ENCODE measurements around the gene LY6G6F. TPM values are rescaled to one million over a fixed set of nuclear protein-coding genes. Genes with fewer than 3 reads are reported as not detected.

Gene LY6G6F
- total RNA-seq, 1 donor from 2014 or later: not detected

- peaks cover 14% of the 10 kb centered on the region for H3K36me3 Mint-ChIP-seq (ENCODE audit: unreplicated experiment)
- no peak for DNase-seq
- no peak overlapping the region for H3K4me3 Mint-ChIP-seq (ENCODE audit: unreplicated experiment)
- no peaks in the 10 kb centered on the region for H3K4me1 Mint-ChIP-seq (ENCODE audit: low read depth, unreplicated experiment)
- H3K27ac Mint-ChIP-seq (ENCODE audit: unreplicated experiment): no peak overlapping the region
- peaks cover 18% of the 10 kb centered on the region for H3K27me3 Mint-ChIP-seq (ENCODE audit: unreplicated experiment)
- TF ChIP-seq CTCF (IDR thresholded peaks at IDR 0.05; ENCODE audit: partially characterized antibody, unreplicated experiment): no peak
- H3K9me3 Mint-ChIP-seq (ENCODE audit: unreplicated experiment): peaks cover 16% of the 10 kb centered on the region
Observed at GRCh38 chr6:31723980-31724691, 17.5 kb downstream of the LY6G6F start.

GRCh38 chr6:31725502-31726350, 19.1 kb downstream of the LY6G6F start:
- H3K27me3 Mint-ChIP-seq (ENCODE audit: unreplicated experiment): peaks cover 22% of the 10 kb centered on the region
- H3K4me1 Mint-ChIP-seq (ENCODE audit: low read depth, unreplicated experiment): peaks cover 6% of the 10 kb centered on the region
- H3K9me3 Mint-ChIP-seq (ENCODE audit: unreplicated experiment): peaks cover 12% of the 10 kb centered on the region
- peaks cover 14% of the 10 kb centered on the region for H3K36me3 Mint-ChIP-seq (ENCODE audit: unreplicated experiment)
- peak overlapping the region; percentile 69 for H3K27ac Mint-ChIP-seq (ENCODE audit: unreplicated experiment)
- no peak for DNase-seq
- TF ChIP-seq CTCF (IDR thresholded peaks at IDR 0.05; ENCODE audit: partially characterized antibody, unreplicated experiment): no peak
- no peak overlapping the region for H3K4me3 Mint-ChIP-seq (ENCODE audit: unreplicated experiment)

GRCh38 chr6:31727034-31727716, 20.5 kb downstream of the LY6G6F start:
- no peak for TF ChIP-seq CTCF (IDR thresholded peaks at IDR 0.05; ENCODE audit: partially characterized antibody, unreplicated experiment)
- H3K9me3 Mint-ChIP-seq (ENCODE audit: unreplicated experiment): peaks cover 12% of the 10 kb centered on the region
- H3K4me3 Mint-ChIP-seq (ENCODE audit: unreplicated experiment): peak overlapping the region; percentile 34
- H3K4me1 Mint-ChIP-seq (ENCODE audit: low read depth, unreplicated experiment): peaks cover 6% of the 10 kb centered on the region
- H3K27ac Mint-ChIP-seq (ENCODE audit: unreplicated experiment): no peak overlapping the region
- H3K36me3 Mint-ChIP-seq (ENCODE audit: unreplicated experiment): peaks cover 14% of the 10 kb centered on the region
- peaks cover 17% of the 10 kb centered on the region for H3K27me3 Mint-ChIP-seq (ENCODE audit: unreplicated experiment)
- no peak for DNase-seq

- Mint-ChIP-seq H3K4me1 (ENCODE audit: low read depth, unreplicated experiment) (peaks cover 6% of the 10 kb centered on the region), H3K27ac (ENCODE audit: unreplicated experiment) (peak overlapping the region; percentile 28), H3K9me3 (ENCODE audit: unreplicated experiment) (peaks cover 12% of the 10 kb centered on the region), H3K4me3 (ENCODE audit: unreplicated experiment) (peak overlapping the region; percentile 98), H3K36me3 (ENCODE audit: unreplicated experiment) (peaks cover 14% of the 10 kb centered on the region), H3K27me3 (ENCODE audit: unreplicated experiment) (peaks cover 17% of the 10 kb centered on the region)
- no peak for TF ChIP-seq CTCF (IDR thresholded peaks at IDR 0.05; ENCODE audit: partially characterized antibody, unreplicated experiment)
- DNase-seq: no peak
Observed at GRCh38 chr6:31727717-31728671, 21.3 kb downstream of the LY6G6F start.

All from glutamatergic neuron (in vitro differentiated cells).